Stimulated activated naive CD4-positive, alpha-beta T cell (primary cell): ENCODE data around the gene NFATC2.

Experiments used
- DNase-seq, 6 experiments: peaks; one replicate each; lab custom pipeline; 2025; lab: John Stamatoyannopoulos, UW

NFATC2 gene

DNA sequence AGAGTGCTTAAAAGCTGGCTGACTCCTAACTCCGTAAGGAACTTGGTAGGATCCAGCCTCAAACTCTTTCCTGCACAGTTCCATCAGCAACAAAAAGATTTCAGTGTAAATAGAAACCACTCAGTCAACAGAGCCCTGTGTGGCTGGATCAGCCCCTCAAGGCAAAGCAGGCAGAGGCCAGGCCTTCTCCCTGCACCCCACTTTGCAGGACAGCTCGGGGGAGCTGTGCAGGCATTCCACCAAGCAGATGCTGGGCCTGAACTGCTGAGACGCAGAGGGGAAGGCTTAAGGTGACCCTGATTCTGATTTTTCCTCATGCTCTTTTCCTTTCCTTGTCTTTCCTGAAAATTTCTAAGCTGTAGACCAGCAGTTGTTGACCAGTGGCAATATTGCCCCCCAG is 91.5 kb downstream of the NFATC2 start:
- DNase-seq = no peak

DNA sequence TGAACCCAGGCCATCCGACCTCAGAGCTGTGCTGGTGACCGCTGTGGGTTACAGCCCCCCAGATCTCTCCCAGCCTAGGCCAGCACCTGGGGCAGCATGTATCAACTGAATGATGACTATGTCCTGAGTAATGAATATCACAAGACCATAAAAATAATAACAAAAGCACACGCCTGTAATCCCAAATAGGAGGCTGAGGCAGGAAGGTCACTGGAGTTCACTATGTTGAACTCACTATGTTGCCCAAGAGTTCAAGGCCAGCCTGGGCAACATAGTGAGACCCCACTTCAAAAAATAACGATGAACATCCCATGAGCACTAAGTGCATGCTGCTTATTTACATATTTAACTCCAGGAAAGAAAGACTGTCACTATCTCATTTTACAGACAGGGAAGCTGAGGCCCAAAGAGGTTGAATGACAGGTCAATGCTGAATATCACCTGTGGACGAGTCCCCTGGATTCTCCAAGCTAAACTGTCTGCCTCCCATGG is 92.3 kb downstream of the NFATC2 start:
- DNase-seq = no peak

DNA sequence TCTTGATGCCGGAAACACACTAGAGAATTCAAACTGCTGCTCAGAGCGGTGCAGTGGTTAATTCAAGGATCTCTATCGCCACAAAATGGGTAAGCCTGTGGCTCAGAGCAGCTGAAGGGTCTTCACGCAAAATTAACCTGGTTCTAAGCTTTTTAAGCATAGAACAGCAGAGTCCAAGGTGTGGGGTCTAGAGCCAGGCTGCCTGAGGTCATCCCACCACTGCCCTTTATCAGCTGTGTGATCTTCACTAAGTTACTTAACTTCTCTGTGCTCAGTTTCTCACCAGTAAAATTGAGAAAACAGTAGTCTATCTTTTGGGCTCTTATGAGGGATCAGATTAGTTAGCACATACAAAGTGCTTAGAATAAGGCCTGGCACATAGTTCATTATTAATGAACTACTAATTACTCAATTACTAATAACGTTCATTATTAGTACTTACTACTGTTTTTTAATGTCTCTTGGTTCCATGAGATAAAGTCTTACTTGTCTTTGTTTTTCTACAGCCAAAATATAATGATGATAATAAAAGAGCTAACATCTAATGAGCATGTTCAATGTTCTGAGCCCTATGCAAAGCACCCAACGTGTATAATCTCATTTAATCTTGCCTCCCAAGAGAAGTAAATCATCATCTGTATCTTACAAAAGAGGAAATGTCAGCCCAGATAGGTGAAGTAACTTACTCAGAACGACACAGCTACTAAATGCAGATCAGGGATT is 92.9 kb downstream of the NFATC2 start:
- no peak for DNase-seq

DNA sequence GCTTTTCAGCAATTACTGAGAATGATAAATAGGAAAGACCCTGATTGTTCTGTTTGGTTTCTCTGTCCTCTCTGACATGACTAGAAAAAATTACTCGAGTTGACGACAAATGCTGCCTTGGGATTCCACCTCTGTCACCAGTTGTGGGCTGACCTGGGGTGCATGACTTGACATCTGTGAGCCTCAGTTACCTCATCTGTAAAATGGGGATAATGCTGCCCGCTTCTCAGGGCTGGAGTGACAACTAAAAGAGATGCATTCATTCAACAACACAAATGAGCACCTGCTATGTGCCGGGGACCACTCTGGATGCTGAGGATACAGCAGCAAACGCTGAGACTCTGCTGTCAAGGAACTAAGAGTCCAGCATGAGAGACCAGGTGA is 94.8 kb downstream of the NFATC2 start:
- DNase-seq = no peak

DNA sequence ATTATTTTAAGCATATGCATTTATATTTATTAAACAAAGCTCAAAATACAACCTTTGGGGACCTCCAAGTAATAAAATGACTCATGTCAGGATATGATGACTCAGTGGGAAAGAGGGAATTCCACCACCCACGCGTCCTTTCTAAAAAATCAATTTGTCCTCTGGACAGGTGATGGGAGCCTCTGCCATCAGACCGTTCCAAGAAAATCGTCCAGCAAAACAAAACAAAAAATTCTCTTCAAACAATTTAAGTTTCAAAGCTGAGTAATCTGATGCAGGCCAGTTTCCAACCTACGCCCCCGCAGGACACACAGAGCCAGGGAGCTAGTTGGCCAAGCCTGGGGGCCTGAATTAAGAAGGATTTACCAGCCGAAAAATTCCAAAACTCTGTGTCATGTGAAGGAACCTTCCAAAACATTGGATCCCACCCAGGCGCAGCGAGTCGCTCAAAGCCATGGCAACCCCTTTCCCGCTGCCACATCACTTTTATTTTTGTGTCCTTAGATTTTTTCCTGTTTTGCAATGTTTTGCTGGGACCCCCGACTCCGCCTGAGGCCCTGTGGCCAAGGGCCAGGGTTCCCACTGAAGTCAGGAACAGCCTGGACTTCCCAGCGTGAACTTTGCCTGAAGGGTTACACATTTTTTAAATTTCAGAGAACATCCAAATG is 95.3 kb downstream of the NFATC2 start:
- DNase-seq = no peak

DNA sequence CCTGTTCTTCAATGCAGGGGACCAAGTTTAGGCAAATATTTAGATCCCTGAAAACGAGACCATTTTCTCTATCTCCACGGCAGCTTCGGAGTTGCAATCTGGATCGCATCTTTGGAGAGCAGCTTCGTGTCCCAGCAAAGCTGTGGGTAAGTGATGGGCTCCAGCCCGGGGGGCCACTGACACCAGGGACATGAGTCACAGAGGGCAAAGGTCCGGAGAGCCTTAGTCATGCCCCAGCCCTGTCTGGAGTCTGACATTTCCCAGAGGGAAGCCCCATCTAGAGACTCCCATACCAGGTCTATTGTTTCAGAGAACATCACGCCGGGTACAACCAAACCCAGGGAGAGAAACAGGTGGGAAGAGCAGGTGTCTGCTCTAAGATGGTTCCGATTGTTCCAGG is 95.9 kb downstream of the NFATC2 start:
- DNase-seq = no peak

DNA sequence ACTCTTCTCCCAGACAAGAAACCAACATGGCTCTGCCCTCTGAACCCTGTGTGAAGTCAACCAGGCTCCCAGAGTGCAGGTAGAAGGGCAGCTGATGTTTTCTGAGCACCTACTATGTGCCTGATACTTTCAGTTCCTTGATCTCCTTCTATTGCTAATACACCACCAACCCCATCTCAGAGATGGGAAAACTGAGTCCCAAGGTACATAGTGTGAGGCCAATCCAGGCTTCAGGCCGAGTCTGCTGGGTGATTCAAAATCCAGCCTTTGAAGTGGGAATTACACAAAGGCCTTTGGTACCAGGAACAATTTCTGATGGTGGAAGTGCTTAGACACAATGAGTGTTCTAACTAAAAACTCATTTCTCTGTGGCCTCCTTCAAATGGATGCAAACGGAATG is 96.3 kb downstream of the NFATC2 start:
- DNase-seq = no peak

DNA sequence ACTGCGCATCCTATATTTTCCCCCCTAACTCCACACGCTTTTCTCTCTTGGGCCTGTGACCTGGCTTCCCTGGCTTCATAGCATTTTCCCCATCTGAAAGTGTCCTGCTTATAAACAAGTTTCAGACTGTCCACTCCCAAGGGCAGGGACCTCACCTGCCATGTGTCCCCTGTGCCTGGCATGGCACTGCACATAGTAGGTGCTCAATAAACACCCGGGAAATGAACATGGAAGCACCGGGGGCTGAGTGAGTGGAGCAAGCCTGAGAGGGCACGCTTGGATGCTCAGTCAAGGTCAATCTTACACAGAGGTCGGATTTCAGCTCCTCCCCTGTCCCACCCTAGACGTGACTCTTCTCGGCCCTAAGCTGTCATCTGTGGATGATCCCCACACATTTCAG is 96.9 kb downstream of the NFATC2 start:
- DNase-seq = no peak

DNA sequence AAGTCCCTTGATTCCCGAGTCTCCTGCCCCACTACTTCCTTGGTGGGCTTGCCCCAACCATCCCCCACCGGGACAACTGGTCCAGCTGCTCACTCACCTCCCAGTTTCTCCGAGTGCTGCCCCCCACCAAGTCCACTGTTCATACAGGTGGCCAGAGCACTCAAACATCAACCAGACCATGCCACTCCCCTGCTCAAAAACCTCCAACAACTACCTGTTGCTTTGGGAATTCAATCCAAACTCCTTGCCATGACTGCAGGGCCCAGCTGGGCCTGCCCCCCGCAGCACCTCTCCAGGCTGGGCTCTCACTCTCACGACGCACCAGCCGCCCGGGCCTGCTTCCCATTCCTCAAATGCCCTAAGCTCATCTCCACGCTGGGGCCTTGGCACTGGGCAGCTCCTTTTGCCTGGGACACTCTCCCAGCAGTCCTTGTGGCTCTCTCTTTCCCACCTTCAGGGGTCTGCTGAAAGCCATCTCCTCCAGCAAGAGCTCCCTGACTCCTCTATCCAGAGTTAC is 97.5 kb downstream of the NFATC2 start:
- DNase-seq = no peak

DNA sequence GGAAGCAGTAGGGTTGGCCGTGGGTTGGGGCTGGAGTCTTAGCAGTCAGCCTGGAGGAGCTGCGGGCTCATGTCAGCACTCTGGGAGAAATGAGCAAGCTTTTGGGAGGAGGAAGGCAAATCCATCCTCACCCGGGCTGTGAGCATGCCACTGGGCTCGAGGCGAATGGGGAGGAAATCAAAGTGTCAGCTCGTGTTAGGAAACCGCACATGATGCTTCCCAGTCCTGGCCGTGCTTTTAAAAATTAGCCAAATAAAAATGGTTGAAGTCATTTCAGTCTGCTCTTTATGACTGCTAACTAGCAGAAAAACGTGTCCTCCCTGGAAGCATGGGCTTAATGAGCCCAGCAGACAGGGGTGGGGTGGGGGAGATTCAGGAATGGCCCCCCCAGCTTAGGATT is 98.1 kb downstream of the NFATC2 start:
- no peak for DNase-seq

DNA sequence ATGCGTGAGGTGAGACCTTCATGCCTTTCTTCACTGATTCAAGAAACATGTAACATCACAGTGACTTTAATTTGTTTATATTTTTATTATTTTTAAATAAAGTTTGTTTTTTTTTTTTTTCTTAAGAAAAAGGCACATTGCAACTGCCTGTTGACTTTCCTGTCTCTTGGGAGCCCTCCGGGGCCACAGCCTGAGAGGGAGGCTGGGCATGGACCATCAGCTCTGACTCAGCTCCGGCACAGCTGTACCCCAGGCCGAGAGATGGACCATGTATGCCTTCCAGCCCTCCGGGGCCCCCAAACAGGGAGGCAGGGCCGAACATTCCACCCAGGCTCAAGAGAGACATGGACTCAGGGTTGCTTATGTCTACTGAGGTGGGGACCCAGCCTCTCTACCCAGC is 99.9 kb downstream of the NFATC2 start:
- DNase-seq = no peak

DNA sequence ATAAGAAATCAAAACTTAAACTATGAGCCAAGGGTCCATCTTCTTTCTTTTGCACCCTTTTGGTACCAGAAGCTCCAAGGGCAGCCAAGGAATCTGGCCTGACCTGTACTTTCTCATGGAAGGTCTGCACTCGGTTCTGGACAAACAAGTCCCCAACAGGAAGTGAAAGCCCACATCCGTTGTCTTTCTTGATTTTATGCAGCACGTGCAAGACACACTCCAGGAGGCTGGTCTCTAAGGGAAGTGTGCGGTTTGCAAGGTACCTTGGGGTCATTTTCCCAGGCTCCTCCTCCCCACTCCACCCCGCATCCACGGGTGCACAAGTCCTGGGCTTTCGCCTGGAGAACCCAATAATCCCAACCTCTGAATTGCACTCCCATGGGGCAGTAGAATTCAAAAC is 101.9 kb downstream of the NFATC2 start:
- DNase-seq = no peak

DNA sequence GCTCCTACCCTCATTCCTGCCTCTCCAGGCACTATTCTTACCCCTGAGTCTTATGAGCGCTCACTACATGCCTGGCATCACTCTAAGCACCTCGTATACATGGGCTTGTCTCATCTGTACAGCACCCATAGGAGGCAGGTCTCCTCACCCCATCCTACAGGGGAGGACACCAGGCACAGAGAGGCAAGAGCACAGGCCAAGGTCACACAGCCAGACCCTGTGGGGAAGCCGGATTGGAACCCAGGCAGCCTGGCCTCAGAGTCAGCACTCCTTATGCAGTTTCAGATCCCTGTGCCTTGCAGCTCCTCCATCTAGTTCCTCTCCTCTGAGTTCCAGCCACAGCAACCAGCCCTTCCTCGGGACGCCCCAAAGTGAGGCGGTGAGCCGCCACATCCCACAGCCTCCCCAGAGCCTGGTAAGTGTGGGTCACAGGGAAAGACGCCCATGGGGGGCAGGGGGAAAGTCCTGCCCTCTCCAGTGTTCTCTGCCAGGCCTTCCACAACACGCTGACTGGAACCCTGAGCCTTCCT is 103.3 kb downstream of the NFATC2 start:
- DNase-seq = no peak

DNA sequence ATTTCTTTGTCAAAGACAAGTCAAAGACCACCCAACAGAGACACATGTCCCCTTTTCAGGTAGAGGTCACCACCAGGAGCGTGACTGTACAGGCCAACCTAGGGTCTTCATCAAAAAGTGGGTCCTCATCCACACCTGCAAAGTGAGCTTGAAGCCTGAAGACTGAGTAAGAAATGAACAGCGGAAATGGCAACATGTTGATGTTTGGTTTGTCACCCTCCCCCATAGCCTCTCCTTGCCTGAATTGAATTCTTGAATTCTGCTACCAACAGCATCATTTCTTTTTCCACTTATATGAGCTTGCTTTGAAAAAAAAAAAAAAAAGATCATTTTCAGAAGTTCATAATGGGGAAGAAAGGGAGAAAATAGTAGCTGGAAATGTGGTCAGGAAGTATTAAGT is 104.4 kb downstream of the NFATC2 start:
- no peak for DNase-seq

DNA sequence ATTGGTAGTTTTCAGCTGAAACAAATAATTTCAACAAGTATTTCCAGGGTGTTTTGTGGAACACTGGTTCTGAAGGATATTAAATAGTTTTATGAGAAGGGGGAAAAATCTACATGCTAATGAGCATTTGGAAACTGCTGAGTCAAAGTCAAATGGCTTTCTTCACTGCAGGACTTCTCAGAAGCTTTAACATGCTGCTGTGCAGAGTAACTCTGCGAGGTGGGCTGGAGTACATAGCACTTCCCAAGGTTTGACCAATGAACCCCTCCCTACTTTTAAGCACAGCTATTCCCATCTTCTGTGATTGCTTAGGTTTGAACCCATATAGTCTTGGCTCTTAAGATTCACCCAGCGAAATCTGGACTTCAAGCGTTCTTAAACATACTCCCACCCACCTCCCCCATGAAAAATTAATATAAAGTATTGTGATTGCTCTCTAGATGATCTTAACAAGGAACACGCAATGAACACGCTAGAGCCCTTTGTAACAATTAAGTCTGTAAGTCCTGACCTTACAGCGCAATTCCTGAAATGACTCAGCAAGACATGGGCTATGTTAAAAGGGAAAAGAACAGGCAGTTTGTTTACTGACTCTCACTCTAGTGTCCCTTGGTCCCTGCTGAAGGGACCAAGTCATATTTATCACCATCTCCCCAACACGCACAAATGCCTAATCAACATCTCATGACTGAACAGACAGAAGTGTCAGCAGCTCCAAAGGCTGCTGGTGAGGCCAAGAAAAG is 105.2 kb downstream of the NFATC2 start:
- no peak for DNase-seq

DNA sequence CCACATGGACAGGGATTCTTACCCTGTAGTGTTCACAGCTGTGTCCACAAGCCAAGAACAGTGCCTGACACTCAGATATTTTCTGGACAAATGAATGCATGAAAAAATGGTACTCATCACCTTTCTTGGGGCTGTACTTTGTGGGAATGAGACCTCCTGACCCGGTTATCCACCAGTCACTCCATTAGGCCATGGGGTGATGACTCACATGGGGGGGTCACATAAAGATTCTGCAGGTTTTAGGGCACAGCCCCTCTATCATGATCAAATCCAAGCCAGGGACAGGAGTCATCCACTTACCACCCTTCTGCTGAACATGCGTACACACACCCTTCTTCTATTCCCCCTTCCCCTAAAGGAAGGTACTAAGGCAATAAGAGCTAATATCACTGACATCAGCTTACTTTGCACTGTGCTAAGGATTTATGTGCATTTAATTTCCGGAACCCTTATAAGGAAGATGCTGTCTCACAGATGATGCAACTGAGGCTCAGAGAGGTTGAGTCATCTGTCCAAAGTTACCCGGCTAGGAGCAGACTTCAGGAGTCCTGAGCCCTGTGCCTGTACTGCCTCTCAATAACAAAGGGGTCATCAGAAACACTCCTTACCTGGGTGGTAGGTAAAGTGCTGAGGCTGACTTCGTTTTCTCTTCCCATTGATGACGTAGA is 107.8 kb downstream of the NFATC2 start:
- no peak for DNase-seq

DNA sequence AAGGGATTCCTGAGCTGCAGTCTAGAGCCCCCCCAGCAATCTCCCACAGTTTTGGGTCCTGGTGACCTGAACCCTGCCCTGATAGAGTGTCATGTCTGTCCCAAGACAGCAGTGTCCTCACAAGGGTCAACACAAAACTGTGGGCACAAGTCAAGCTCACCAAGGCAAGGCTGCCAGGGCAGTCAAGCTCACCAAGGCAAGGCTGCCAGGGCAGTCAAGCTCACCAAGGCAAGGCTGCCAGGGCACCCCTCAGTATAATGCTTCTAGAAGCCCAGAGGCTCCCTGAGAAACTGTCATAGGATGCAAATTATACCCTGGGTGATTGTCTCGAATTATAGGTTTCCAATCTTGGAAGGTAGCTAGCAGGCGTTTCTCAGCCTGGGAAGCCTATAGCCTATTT is 108.5 kb downstream of the NFATC2 start:
- DNase-seq = no peak

DNA sequence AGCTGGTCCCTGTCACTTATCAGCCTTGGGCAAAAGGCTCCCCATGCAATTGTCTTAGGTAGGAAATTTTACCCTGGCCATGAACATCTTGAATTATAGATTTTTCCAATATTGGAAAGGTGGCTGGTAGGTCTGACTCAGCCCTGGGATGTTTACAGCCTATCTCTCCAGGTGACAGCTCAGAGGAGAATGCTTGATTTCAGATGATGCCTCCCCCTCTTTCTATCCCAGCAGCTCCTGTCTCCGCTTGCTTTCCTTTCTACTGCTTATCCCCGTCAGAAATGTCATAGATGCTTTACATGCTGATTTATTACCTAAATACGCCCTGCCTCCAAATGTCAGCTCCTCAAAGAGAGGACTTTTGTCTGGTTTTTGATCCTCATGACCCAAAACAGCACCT is 109.6 kb downstream of the NFATC2 start:
- DNase-seq = no peak

DNA sequence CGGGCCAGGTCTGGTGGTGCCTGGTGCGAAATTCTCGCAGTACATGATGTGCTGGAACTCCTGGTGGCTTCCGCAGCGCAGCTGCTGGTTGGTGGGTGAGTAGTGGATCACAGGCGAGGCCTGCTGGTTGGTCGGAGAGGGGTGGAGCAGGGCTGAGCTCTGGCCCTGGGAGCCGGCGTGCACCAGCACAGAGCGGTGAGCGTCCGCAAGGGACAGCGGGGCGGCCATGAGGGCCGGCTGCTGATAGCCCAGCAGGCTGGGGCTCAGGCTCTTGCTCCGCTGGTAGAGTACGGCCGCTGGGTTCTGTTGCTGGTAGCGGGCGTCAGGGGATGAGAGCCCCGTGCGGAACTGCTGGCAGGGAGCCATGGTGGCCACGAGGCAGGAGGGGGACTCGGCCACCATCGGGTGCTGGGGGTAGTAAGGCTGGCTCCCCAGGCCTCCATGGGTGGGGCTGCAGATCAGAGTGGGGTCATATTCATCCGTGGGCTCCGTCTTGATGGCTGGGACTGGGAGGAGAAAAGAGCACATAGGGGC is 110.2 kb downstream of the NFATC2 start:
- DNase-seq = no peak

DNA sequence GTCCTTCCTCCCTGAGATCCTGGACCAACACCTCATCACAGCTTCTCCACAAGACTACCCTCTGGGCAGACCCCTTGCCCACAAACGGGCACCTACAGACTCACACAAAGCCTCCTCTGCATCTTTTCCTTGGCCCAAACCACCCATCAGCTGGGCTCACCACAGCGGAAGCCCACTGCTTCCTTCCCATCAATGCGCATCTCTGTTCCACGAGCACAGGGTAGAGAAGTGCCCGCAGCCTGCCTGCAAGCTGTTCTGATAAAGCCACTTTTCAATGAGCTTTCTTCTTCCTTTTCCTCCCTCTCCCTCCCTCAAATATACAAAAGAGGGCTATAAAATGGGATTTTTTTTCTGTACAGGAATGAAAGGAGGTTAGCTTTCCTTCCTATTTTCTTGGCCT is 111.2 kb downstream of the NFATC2 start:
- no peak for DNase-seq

DNA sequence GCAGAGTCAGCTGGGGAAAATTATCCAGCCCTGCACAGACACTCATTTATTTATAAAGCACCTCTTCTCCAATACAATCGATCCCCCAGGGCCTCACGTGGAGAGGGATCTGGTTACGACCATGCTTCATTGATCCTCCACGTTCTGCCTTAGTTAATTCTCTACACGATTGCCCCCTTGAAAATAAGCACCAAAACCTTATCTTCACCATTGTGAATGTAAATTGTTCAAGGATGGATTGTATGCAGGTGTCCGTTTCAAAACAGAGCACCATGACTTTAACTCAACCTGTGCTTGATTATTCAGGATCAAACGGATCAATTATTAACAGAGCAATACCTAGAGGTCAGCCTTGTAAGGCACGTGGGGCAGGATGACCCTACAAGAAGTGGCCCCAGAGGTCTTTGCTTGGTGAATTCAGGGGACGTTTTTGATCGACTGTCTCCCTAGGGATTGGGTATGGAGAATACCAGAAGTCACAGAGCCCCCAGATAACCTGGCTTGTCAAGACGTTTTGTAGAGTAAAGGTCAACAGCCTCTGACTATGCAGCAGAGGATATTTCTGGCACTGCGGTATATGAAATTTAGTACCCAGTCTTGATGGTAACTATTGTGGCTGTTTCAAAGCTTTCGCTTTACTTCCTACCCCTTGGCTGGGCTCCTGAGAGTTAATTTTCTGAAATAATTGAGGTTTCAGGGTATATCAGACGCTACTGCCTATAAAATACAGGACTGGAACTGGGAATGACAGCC is 112.1 kb downstream of the NFATC2 start:
- DNase-seq = no peak
